Tibial artery (tissue), 4 donors: ENCODE measurements around the gene CROCC2.

Experiments
- DNase-seq, 2 donors: peaks; one replicate each; pipeline ENCODE4 v3.0.0-alpha.2; 2019
- H3K27ac ChIP-seq, 2 donors: fragments of 200-600 bp; sonication (generic) in 1 of 2; 1 replicate in 1 of 2; 2 replicates in 1 of 2; pipeline ENCODE4 v1.5.1; 2018 to 2019; ENCODE audit warnings: mild to moderate bottlenecking in 1 of 2
- H3K27me3 ChIP-seq, 2 donors: fragments of 200-600 bp; sonication (generic) in 1 of 2; one replicate each; pipeline versions ENCODE4 v1.5.1 to v1.6.0; 2016 to 2019
- H3K36me3 ChIP-seq, 3 donors: fragments of 200-600 bp; sonication (generic) in 2 of 3; one replicate each; pipeline ENCODE4 v1.5.1; 2016 to 2019; ENCODE audit warnings: mild to moderate bottlenecking in 2 of 3
- H3K4me1 ChIP-seq, 4 donors: fragments of 200-600 bp; sonication (generic) in 2 of 4; 1 replicate in 3 of 4; 2 replicates in 1 of 4; pipeline ENCODE4 v1.5.1; 2016 to 2019
- H3K4me3 ChIP-seq, 2 donors: fragments of 200-600 bp; sonication (generic) in 1 of 2; 1 replicate in 1 of 2; 2 replicates in 1 of 2; pipeline ENCODE4 v1.5.1; 2018 to 2019; ENCODE audit warnings: mild to moderate bottlenecking in 2 of 2
- H3K9me3 ChIP-seq, 3 donors: fragments of 200-600 bp; sonication (generic) in 1 of 3; one replicate each; pipeline ENCODE4 v1.5.1; 2016 to 2019
- intact Hi-C: fragments of 100-400 bp; cut with DNase I; formaldehyde crosslinking; loops from one replicate; pipeline ENCODE4 v1.15.0; 2023; ENCODE audit warnings: low total_unique reads
- TF ChIP-seq, protein P1 (sequence below), 2 experiments: fragments of 200-600 bp in 1 of 2; fragments of 450-650 bp in 1 of 2; IDR thresholded peaks; one replicate each; pipeline ENCODE4 v1.5.1; 2017 to 2019; ENCODE audit warnings: antibody characterized with exemption in 2 of 2, mild to moderate bottlenecking in 1 of 2, moderate library complexity in 1 of 2

The CROCC2 gene

DNA sequence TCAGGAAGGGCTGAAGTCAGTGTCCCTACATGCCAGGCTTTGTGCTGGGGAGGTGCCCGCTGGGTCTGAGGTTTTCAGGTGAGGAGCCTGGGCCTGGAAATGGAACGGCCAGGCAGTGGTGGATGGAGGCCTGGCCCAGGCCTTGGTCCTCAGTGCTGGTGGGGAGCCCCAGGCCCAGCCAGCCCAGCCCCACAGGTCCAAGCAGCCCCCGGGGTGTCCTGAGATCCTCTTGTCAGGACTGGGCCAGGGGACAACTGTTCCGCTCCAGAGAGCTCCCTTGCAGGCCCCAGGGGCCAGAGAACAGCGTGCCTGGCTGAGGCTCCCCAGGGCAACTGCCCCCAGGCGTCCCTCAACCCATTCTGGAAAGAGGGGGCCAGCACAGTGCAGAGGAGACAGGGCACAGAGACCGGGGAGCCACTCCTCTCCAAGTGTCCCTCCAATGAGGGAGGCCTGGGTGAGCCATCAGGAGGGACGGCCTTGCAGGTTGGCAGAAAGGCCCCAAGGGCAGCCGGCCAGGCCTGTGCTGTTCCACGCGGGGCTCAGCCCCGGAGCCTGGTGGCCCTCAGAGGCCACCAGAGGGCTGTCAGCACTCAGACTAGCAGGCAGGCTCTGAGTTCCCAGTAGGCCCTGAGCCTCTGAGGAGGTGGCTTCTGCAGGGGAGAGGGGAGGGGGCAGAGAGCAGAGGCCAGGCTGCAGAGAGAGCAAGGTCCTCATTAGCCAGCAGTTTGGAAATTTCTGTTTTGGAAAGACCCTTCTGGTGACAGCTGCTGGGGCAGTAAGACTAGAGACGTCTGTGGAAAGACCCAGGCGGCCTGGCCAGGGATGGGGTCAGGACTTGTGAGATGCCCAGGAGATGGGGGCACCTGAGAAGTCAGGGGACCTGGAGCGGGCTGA, 62.8 kb downstream of the CROCC2 start:
- H3K9me3 ChIP-seq = no peaks in the 10 kb centered on the region
- TF ChIP-seq, protein P1, sequence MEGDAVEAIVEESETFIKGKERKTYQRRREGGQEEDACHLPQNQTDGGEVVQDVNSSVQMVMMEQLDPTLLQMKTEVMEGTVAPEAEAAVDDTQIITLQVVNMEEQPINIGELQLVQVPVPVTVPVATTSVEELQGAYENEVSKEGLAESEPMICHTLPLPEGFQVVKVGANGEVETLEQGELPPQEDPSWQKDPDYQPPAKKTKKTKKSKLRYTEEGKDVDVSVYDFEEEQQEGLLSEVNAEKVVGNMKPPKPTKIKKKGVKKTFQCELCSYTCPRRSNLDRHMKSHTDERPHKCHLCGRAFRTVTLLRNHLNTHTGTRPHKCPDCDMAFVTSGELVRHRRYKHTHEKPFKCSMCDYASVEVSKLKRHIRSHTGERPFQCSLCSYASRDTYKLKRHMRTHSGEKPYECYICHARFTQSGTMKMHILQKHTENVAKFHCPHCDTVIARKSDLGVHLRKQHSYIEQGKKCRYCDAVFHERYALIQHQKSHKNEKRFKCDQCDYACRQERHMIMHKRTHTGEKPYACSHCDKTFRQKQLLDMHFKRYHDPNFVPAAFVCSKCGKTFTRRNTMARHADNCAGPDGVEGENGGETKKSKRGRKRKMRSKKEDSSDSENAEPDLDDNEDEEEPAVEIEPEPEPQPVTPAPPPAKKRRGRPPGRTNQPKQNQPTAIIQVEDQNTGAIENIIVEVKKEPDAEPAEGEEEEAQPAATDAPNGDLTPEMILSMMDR (IDR thresholded peaks at IDR 0.05) = no peak
- intact Hi-C loops = no loop called here
- DNase-seq = no peak
- H3K4me1 ChIP-seq = peaks cover 0 to 4% (median 0%) of the 10 kb centered on the region in 4 donors
- H3K27me3 ChIP-seq = peaks cover 0 to 47% of the 10 kb centered on the region in 2 donors
- no peaks in the 10 kb centered on the region for H3K36me3 ChIP-seq
- H3K4me3 ChIP-seq = no peak overlapping the region
- no peak overlapping the region for H3K27ac ChIP-seq

DNA sequence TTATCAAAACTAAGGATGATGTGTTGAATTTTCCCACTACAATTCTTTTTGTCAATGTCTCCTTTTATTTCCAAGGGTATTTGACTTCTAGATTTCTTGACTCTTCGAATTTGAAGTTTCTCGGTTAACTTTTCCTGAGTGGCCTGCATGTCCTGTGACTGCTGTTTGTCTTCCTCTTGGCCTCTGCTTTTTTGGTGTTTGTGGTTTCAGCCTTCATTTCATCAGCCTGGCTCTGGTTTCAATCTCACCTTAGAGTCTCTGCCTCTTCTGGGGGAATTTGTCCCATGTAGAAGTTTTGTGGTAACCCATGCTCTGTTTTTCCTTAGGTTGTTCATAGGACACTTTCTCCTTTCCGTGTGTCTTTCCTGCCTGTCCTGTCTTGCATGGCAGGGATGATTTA, 64.0 kb downstream of the CROCC2 start:
- no peak overlapping the region for H3K4me3 ChIP-seq
- TF ChIP-seq, protein P1 (IDR thresholded peaks at IDR 0.05) = no peak
- H3K36me3 ChIP-seq = no peaks in the 10 kb centered on the region
- no peak overlapping the region for H3K27ac ChIP-seq
- intact Hi-C loops = no loop called here
- H3K4me1 ChIP-seq = peaks cover 0 to 4% (median 0%) of the 10 kb centered on the region in 4 donors
- no peak for DNase-seq
- H3K9me3 ChIP-seq = no peaks in the 10 kb centered on the region
- peaks cover 0 to 53% of the 10 kb centered on the region in 2 donors for H3K27me3 ChIP-seq

- TF ChIP-seq, protein P1 (IDR thresholded peaks at IDR 0.05) = no peak
- Histone ChIP-seq H3K4me3 (no peak overlapping the region), H3K27me3 (peaks cover 0 to 58% of the 10 kb centered on the region in 2 donors), H3K4me1 (peaks cover 0 to 4% (median 0%) of the 10 kb centered on the region in 4 donors), H3K36me3 (no peaks in the 10 kb centered on the region), H3K9me3 (no peaks in the 10 kb centered on the region), H3K27ac (no peak overlapping the region)
- intact Hi-C loops = no loop called here
- no peak for DNase-seq
These were observed 64.7 kb downstream of the CROCC2 start for GRCh38 chr2:240970816-240971215.

DNA sequence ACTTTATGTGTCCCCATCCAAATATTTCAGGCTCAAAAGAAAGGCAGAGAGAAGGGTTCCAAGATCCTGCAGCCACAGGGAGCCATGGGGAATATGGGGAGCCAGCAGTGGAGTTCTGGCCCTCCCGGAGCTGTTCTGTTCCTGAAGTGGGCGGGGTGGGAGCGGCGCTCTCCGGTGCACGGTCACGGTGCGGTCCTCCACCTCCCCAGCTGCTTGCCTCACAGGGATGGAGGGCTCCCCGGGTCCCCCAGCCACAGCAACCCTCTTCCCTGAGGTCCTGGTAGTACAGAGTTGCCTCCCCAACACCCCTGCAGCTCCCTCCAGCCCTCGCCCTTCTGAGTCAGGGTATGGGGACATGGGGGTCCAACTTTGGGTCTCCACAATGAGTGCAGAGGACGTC, 66.1 kb downstream of the CROCC2 start:
- no peak overlapping the region for H3K27ac ChIP-seq
- H3K4me1 ChIP-seq = peaks cover 0 to 4% (median 0%) of the 10 kb centered on the region in 4 donors
- no peaks in the 10 kb centered on the region for H3K9me3 ChIP-seq
- intact Hi-C loops = no loop called here
- TF ChIP-seq, protein P1 (IDR thresholded peaks at IDR 0.05) = no peak
- H3K36me3 ChIP-seq = no peaks in the 10 kb centered on the region
- H3K27me3 ChIP-seq = peaks cover 0 to 54% of the 10 kb centered on the region in 2 donors
- DNase-seq = no peak
- no peak overlapping the region for H3K4me3 ChIP-seq

DNA sequence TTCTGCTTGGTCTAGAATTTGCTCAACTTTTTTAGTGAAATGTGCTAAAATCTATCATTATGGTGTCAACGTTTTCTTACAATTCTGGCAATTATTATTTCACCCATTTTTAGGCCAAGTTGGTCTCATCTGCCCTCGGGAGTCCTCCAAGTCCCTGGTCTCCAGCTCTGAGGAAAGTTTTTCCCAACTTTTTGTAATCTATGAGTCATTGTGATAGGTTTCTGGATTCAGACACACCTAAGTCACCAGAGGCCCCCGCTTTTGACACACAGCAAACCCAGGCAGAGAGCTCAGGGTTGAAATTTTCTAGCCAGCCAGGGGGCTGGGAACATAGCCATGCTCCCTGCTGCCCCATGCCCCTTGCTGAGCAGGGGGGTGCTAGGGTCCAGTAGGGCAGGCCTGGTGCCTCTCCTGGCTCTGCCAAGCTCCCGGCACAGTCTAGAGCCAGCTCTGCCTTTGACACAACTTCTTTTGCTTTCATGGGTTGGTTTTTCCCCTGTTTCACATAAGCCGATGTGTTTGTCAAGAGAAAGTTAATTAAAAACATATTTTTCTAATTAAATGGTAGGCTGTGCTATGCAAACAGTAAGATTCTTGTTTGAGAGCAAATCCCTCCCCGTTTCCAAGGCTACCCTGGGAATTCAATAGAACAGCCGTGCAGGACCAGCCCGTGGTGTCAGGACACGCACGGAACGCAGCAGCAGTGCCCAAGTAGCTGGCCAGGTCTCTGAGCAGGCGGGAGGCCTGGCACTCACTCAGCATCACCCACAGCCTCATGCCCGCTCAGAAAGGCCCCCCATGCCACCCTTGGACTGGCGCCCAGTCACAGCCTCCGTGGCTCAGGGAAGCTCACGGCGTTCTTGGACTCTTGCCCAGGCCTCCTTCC, 66.7 kb downstream of the CROCC2 start:
- Histone ChIP-seq H3K27me3 (peaks cover 0 to 52% of the 10 kb centered on the region in 2 donors), H3K4me3 (no peak overlapping the region), H3K36me3 (no peaks in the 10 kb centered on the region), H3K4me1 (peaks cover 0 to 4% (median 0%) of the 10 kb centered on the region in 4 donors), H3K9me3 (no peaks in the 10 kb centered on the region), H3K27ac (no peak overlapping the region)
- TF ChIP-seq, protein P1 (IDR thresholded peaks at IDR 0.05) = no peak
- intact Hi-C loops = no loop called here
- no peak for DNase-seq
